ENCODE data around the gene FBXO44.

GRCh38 chr1:11615090-11615489 is 39.6 kb upstream of the FBXO44 start:
- TF ChIP-seq CTCF (conservative IDR thresholded peaks at IDR 0.05 in 1 of 2, IDR thresholded peaks at IDR 0.05 in 1 of 2; ENCODE audit: low read depth in 1 of 2, low read length in 2 of 2) (no peak), EZH2 (IDR thresholded peaks at IDR 0.05; ENCODE audit: low read length, missing control alignments) (no peak)
